ENCODE data around the gene MACROH2A2. TPM values are rescaled to one million over a fixed set of nuclear protein-coding genes. Genes with fewer than 3 reads are reported as not detected.

Gene MACROH2A2
- total RNA-seq, 1 experiment from 2014 or later: 11.3 TPM

DNA sequence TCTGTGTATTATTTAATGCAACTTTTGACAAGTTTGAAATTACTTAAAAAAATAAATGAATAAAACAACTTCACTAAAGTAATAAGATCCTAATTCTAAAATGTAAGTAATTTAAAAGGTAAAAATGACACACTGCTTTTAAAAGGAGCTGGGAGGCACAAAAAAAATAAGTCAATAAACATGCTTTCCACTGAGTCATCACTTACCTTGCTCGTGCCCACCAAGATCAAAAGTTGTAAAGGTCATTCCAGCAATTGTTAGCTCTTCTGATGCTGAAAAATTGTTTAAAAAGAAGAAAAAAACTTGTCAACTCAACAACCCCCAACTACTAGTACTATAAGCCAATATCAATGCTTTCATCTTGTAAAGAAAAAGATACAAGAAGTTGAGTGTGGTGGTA lies 108.2 kb downstream of the MACROH2A2 start:
- Histone ChIP-seq H3T11ph (ENCODE audit: low read length) (no peak overlapping the region), H3K56ac (ENCODE audit: insufficient read length, low read depth, low read length) (no peak overlapping the region), H4K91ac (ENCODE audit: insufficient read length, low read depth, low read length) (no peak overlapping the region), H3K23me2 (ENCODE audit: insufficient read length, low read depth, low read length, poor library complexity, severe bottlenecking) (no peaks in the 10 kb centered on the region), H3K27ac (ENCODE audit: insufficient read length, low read depth, low read length) (no peak overlapping the region), H2BK120ac (ENCODE audit: low read depth, low read length, poor library complexity, severe bottlenecking) (no peak overlapping the region), H3K9ac (ENCODE audit: extremely low read depth, insufficient read length, low read length) (no peak overlapping the region), H4K20me1 (ENCODE audit: control insufficient read depth, insufficient read depth, insufficient read length) (no peaks in the 10 kb centered on the region), H3K9me3 (ENCODE audit: control insufficient read depth, low read depth, low read length) (no peaks in the 10 kb centered on the region), H2BK12ac (ENCODE audit: insufficient read length, low read depth, low read length) (no peak overlapping the region), H3K18ac (ENCODE audit: insufficient read length, low read depth, low read length) (no peak overlapping the region), H3K79me1 (ENCODE audit: insufficient read depth, low read depth, low read length, poor library complexity, severe bottlenecking) (no peaks in the 10 kb centered on the region), H2BK5ac (ENCODE audit: insufficient read length, low read length) (no peak overlapping the region), H2BK20ac (ENCODE audit: low read depth, low read length, poor library complexity, severe bottlenecking) (no peak overlapping the region), H2AFZ (ENCODE audit: low read length) (no peak overlapping the region), H3K14ac (ENCODE audit: insufficient read depth, low read length) (no peak overlapping the region), H3K79me2 (ENCODE audit: insufficient read depth, low read length) (peaks cover 15% of the 10 kb centered on the region; the same call in 1 of the 2 replicates), H3K23ac (ENCODE audit: insufficient read length, low read depth, low read length) (no peak overlapping the region), H3K27me3 (ENCODE audit: insufficient read depth, low read length) (no peaks in the 10 kb centered on the region), H2BK15ac (ENCODE audit: low read depth, low read length) (no peak overlapping the region), H4K5ac (ENCODE audit: insufficient read length, low read depth, low read length) (no peak overlapping the region), H2AK5ac (ENCODE audit: insufficient read length, low read length) (no peak overlapping the region), H3K4me2 (ENCODE audit: insufficient read depth, insufficient read length, low read length) (no peak overlapping the region), H4K8ac (replicated peaks; ENCODE audit: insufficient read length, low read depth, low read length) (no peak overlapping the region), H3K4me1 (ENCODE audit: insufficient read depth, low read length) (no peaks in the 10 kb centered on the region), H3K4ac (ENCODE audit: low read depth, low read length) (no peak overlapping the region)
- Mint-ChIP-seq H3K27ac (no peak overlapping the region), H3K27me3 (ENCODE audit: low read depth) (no peaks in the 10 kb centered on the region), H3K4me1 (peaks cover 11 to 14% of the 10 kb centered on the region in 2 experiments), H3K9me3 (no peaks in the 10 kb centered on the region), H3K4me3 (no peak overlapping the region), H3K36me3 (ENCODE audit: insufficient read depth in 1 of 3, low read depth in 3 of 3) (peaks cover 10 to 53% (median 49%) of the 10 kb centered on the region in 3 experiments; a peak in 6 of 7 replicates)
- no peak for DNase-seq
- no peak for TF ChIP-seq CTCF (conservative IDR thresholded peaks at IDR 0.05)
- no CpG with 5 or more reads among the region's 1 CpG for WGBS (ENCODE audit: extremely low coverage, insufficient read length, low lambda C conversion rate)

Other genes starting within 250 kb of the MACROH2A2 start
- gene AIFM2, start 80.0 kb downstream of the MACROH2A2 start, total RNA-seq (2021): 4.8 and 5.3 TPM in 2 replicates
- 12.8 and 13.4 TPM in 2 replicates for gene TYSND1, start 93.9 kb downstream of the MACROH2A2 start, total RNA-seq (2021)
- gene SAR1A, start 117.7 kb downstream of the MACROH2A2 start, total RNA-seq (2021): 144 and 153 TPM in 2 replicates
- gene PPA1, start 180.6 kb downstream of the MACROH2A2 start, total RNA-seq (2021): 115 and 117 TPM in 2 replicates
- not detected in 2 replicates for gene NPFFR1, start 231.2 kb downstream of the MACROH2A2 start, total RNA-seq (2021)

All from H9 (cell line).